ENCODE data around the gene PGLYRP2. TPM values are rescaled to one million over a fixed set of nuclear protein-coding genes. Genes with fewer than 3 reads are reported as not detected.

PGLYRP2 gene
- total and polyA plus RNA-seq, 9 of the 15 experiments (the other 6 are each of a cell fraction or from before 2014, with no cell fraction given): not detected

DNA sequence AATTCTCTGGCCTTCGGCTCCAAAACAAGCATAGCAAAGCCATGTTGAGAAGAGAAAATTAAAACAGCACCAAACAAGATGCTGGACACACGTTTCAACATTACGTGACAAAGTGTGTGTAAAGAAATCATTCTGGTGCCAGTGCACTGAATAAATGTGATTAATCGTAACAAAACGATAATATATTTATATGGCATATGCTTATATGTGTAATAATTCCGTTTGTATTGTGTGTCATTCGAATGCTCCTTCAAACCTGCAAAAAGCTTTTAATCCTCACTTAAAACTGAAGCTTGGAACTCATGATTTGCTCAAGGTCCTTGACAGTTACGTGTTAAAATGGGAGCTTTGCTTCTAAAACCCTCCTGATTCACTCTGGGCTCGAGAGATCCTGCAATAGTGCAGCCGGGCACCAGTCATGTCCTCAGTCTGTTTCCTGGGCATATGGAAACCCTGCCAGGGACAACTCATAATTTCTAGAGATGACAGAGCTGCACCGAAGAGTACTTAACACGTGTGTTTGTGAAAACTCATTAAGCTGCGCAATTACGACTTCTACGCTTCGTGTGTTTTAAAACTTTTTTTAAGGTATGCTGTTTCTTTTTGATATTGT lies 59.8 kb downstream of the PGLYRP2 start (continued):
- TF ChIP-seq, protein P1, sequence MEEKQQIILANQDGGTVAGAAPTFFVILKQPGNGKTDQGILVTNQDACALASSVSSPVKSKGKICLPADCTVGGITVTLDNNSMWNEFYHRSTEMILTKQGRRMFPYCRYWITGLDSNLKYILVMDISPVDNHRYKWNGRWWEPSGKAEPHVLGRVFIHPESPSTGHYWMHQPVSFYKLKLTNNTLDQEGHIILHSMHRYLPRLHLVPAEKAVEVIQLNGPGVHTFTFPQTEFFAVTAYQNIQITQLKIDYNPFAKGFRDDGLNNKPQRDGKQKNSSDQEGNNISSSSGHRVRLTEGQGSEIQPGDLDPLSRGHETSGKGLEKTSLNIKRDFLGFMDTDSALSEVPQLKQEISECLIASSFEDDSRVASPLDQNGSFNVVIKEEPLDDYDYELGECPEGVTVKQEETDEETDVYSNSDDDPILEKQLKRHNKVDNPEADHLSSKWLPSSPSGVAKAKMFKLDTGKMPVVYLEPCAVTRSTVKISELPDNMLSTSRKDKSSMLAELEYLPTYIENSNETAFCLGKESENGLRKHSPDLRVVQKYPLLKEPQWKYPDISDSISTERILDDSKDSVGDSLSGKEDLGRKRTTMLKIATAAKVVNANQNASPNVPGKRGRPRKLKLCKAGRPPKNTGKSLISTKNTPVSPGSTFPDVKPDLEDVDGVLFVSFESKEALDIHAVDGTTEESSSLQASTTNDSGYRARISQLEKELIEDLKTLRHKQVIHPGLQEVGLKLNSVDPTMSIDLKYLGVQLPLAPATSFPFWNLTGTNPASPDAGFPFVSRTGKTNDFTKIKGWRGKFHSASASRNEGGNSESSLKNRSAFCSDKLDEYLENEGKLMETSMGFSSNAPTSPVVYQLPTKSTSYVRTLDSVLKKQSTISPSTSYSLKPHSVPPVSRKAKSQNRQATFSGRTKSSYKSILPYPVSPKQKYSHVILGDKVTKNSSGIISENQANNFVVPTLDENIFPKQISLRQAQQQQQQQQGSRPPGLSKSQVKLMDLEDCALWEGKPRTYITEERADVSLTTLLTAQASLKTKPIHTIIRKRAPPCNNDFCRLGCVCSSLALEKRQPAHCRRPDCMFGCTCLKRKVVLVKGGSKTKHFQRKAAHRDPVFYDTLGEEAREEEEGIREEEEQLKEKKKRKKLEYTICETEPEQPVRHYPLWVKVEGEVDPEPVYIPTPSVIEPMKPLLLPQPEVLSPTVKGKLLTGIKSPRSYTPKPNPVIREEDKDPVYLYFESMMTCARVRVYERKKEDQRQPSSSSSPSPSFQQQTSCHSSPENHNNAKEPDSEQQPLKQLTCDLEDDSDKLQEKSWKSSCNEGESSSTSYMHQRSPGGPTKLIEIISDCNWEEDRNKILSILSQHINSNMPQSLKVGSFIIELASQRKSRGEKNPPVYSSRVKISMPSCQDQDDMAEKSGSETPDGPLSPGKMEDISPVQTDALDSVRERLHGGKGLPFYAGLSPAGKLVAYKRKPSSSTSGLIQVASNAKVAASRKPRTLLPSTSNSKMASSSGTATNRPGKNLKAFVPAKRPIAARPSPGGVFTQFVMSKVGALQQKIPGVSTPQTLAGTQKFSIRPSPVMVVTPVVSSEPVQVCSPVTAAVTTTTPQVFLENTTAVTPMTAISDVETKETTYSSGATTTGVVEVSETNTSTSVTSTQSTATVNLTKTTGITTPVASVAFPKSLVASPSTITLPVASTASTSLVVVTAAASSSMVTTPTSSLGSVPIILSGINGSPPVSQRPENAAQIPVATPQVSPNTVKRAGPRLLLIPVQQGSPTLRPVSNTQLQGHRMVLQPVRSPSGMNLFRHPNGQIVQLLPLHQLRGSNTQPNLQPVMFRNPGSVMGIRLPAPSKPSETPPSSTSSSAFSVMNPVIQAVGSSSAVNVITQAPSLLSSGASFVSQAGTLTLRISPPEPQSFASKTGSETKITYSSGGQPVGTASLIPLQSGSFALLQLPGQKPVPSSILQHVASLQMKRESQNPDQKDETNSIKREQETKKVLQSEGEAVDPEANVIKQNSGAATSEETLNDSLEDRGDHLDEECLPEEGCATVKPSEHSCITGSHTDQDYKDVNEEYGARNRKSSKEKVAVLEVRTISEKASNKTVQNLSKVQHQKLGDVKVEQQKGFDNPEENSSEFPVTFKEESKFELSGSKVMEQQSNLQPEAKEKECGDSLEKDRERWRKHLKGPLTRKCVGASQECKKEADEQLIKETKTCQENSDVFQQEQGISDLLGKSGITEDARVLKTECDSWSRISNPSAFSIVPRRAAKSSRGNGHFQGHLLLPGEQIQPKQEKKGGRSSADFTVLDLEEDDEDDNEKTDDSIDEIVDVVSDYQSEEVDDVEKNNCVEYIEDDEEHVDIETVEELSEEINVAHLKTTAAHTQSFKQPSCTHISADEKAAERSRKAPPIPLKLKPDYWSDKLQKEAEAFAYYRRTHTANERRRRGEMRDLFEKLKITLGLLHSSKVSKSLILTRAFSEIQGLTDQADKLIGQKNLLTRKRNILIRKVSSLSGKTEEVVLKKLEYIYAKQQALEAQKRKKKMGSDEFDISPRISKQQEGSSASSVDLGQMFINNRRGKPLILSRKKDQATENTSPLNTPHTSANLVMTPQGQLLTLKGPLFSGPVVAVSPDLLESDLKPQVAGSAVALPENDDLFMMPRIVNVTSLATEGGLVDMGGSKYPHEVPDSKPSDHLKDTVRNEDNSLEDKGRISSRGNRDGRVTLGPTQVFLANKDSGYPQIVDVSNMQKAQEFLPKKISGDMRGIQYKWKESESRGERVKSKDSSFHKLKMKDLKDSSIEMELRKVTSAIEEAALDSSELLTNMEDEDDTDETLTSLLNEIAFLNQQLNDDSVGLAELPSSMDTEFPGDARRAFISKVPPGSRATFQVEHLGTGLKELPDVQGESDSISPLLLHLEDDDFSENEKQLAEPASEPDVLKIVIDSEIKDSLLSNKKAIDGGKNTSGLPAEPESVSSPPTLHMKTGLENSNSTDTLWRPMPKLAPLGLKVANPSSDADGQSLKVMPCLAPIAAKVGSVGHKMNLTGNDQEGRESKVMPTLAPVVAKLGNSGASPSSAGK (IDR thresholded peaks at IDR 0.05): no peak
- TF ChIP-seq NFE2L1 (tag; IDR thresholded peaks at IDR 0.05; ENCODE audit: borderline replicate concordance, low read depth) (no peak), POLR2AphosphoS2 (IDR thresholded peaks at IDR 0.05; ENCODE audit: low read length) (peak; percentile 5; the same call in 1 of the 2 replicates), ZNF324 (CRISPR knock-in tag; IDR thresholded peaks at IDR 0.05) (0 out of 2 replicates have a peak, but pooled peaks have one; percentile 37), NFE2 (IDR thresholded peaks at IDR 0.05; ENCODE audit: low read depth) (no peak)
- TF ChIP-seq, protein P2, sequence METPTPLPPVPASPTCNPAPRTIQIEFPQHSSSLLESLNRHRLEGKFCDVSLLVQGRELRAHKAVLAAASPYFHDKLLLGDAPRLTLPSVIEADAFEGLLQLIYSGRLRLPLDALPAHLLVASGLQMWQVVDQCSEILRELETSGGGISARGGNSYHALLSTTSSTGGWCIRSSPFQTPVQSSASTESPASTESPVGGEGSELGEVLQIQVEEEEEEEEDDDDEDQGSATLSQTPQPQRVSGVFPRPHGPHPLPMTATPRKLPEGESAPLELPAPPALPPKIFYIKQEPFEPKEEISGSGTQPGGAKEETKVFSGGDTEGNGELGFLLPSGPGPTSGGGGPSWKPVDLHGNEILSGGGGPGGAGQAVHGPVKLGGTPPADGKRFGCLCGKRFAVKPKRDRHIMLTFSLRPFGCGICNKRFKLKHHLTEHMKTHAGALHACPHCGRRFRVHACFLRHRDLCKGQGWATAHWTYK (CRISPR knock-in tag; IDR thresholded peaks at IDR 0.05): 0 out of 2 replicates have a peak, but pooled peaks have one; percentile 51
- TF ChIP-seq, protein P3, sequence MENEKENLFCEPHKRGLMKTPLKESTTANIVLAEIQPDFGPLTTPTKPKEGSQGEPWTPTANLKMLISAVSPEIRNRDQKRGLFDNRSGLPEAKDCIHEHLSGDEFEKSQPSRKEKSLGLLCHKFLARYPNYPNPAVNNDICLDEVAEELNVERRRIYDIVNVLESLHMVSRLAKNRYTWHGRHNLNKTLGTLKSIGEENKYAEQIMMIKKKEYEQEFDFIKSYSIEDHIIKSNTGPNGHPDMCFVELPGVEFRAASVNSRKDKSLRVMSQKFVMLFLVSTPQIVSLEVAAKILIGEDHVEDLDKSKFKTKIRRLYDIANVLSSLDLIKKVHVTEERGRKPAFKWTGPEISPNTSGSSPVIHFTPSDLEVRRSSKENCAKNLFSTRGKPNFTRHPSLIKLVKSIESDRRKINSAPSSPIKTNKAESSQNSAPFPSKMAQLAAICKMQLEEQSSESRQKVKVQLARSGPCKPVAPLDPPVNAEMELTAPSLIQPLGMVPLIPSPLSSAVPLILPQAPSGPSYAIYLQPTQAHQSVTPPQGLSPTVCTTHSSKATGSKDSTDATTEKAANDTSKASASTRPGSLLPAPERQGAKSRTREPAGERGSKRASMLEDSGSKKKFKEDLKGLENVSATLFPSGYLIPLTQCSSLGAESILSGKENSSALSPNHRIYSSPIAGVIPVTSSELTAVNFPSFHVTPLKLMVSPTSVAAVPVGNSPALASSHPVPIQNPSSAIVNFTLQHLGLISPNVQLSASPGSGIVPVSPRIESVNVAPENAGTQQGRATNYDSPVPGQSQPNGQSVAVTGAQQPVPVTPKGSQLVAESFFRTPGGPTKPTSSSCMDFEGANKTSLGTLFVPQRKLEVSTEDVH (IDR thresholded peaks at IDR 0.05; ENCODE audit: low read depth, partially characterized antibody): peak; percentile 9
- TF ChIP-seq, protein P4, sequence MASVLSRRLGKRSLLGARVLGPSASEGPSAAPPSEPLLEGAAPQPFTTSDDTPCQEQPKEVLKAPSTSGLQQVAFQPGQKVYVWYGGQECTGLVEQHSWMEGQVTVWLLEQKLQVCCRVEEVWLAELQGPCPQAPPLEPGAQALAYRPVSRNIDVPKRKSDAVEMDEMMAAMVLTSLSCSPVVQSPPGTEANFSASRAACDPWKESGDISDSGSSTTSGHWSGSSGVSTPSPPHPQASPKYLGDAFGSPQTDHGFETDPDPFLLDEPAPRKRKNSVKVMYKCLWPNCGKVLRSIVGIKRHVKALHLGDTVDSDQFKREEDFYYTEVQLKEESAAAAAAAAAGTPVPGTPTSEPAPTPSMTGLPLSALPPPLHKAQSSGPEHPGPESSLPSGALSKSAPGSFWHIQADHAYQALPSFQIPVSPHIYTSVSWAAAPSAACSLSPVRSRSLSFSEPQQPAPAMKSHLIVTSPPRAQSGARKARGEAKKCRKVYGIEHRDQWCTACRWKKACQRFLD (CRISPR knock-in tag; IDR thresholded peaks at IDR 0.05): peak; percentile 17
